Measurements from ENCODE around the gene PFDN6. TPM values are rescaled to one million over a fixed set of nuclear protein-coding genes. Genes with fewer than 3 reads are reported as not detected.

PFDN6 gene
- total RNA-seq, 1 donor from 2014 or later, result 52.9 TPM

DNA sequence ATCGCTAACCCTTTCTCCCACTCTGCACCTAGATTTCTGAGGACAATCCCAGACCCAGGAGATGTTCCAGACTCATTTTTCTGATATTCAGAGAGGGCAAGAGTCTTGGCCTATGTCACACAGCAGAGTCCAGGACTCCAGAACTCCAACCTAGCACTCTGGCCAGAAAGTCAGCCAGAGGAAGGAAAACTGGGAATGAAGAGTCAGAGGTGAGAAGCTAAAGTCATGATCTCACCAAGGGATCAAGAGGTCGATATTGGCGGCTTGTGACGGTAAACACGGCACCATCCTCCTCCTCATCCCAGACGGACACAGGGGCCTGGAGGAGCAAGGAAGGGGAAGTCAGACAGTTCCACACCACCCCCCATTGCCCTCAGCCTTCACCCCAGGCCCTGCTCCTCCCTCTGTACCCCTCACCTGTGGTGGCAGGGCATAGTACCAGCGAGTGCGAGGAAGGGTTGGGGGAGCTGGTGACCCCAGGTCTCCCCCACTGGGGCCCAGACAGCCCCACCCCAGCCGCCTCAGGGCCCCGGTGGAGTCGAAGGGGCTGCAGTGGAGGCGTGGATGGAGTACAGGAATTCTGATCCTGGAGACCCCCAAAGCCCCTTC is 7.5 kb downstream of the PFDN6 start:
- TF ChIP-seq CTCF (conservative IDR thresholded peaks at IDR 0.05), result no peak
- no peak for DNase-seq (ENCODE audit: extremely low spot score, unreplicated experiment)
- H3K27ac Mint-ChIP-seq, result peak overlapping the region; percentile 99
- peaks cover 12% of the 10 kb centered on the region for H3K4me1 Mint-ChIP-seq (ENCODE audit: unreplicated experiment)
- H3K4me3 Mint-ChIP-seq, result peak overlapping the region; percentile 99
- no peaks in the 10 kb centered on the region for H3K9me3 Mint-ChIP-seq
- H3K27me3 Mint-ChIP-seq, result peaks cover 3% of the 10 kb centered on the region
- H3K36me3 Mint-ChIP-seq, result peaks cover 8% of the 10 kb centered on the region

- Mint-ChIP-seq H3K4me1 (ENCODE audit: unreplicated experiment) (peaks cover 12% of the 10 kb centered on the region), H3K36me3 (peaks cover 8% of the 10 kb centered on the region), H3K27me3 (peaks cover 3% of the 10 kb centered on the region), H3K27ac (peak overlapping the region; percentile 99), H3K9me3 (no peaks in the 10 kb centered on the region), H3K4me3 (peak overlapping the region; percentile 99)
- TF ChIP-seq CTCF (conservative IDR thresholded peaks at IDR 0.05), result no peak
- no peak for DNase-seq (ENCODE audit: extremely low spot score, unreplicated experiment)
Observed at GRCh38 chr6:33297406-33297955, 8.1 kb downstream of the PFDN6 start.

GRCh38 chr6:33297956-33298772 is 8.8 kb downstream of the PFDN6 start:
- Mint-ChIP-seq H3K27me3 (peaks cover 3% of the 10 kb centered on the region), H3K9me3 (no peaks in the 10 kb centered on the region), H3K4me1 (ENCODE audit: unreplicated experiment) (peaks cover 12% of the 10 kb centered on the region), H3K4me3 (peak overlapping the region; percentile 99), H3K27ac (peak overlapping the region; percentile 99), H3K36me3 (peaks cover 8% of the 10 kb centered on the region)
- TF ChIP-seq CTCF (conservative IDR thresholded peaks at IDR 0.05), result peak; percentile 21
- DNase-seq (ENCODE audit: extremely low spot score, unreplicated experiment), result no peak

GRCh38 chr6:33298773-33299236 is 9.4 kb downstream of the PFDN6 start, which contains the start of gene RGL2:
Gene RGL2 (minus strand): TSS chr6:33298942. CDS start chr6:33298610, 332 bp downstream.
- Mint-ChIP-seq H3K27ac (peak within 1 kb of the TSS; percentile 99), H3K36me3 (peaks cover 11% of the 10 kb centered on the region), H3K27me3 (peaks cover 3% of the 10 kb centered on the region), H3K4me1 (ENCODE audit: unreplicated experiment) (peaks cover 12% of the 10 kb centered on the region), H3K4me3 (peak within 1 kb of the TSS; percentile 99), H3K9me3 (no peaks in the 10 kb centered on the region)
- TF ChIP-seq CTCF (conservative IDR thresholded peaks at IDR 0.05), result no peak
- no peak for DNase-seq (ENCODE audit: extremely low spot score, unreplicated experiment)

DNA sequence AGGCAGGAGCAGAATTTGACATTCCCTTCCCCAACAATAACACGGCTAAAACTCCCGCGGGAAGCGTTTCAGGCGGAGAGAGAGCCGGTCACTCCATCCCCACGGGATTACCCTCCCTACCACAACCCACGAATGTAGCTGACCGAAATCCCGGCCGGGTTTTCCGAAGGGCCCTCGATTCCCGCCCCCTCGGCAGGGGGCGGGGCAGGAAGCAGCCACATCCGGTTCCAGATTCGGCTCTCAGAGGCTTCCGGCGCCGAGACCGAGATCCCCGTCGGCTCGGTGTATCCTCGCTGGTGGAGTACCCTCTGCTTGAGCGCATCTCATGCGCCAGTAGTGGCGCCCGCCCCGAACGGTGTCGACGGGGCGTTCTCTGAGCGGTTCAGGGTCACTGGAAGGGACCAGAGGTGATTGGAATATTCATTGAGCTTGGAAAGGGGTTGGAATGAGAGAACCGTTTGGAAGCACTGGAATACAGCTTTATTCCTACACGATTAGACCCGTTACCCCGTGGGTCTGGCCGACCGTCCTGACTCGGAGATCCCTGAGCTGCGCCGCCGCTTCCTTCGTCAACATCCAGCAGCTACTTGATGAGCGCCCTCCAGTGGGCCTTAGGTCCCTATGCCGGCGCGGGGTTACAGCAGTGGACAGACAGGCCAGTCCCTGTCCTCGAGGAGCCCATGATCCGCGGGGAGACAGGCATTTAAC is 10.0 kb downstream of the PFDN6 start:
- no peaks in the 10 kb centered on the region for H3K9me3 Mint-ChIP-seq
- H3K27ac Mint-ChIP-seq, result peak overlapping the region; percentile 98
- peak; percentile 92 for DNase-seq (ENCODE audit: extremely low spot score, unreplicated experiment)
- H3K27me3 Mint-ChIP-seq, result peaks cover 3% of the 10 kb centered on the region
- peak overlapping the region; percentile 99 for H3K4me3 Mint-ChIP-seq
- TF ChIP-seq CTCF (conservative IDR thresholded peaks at IDR 0.05), result peak; percentile 85
- H3K4me1 Mint-ChIP-seq (ENCODE audit: unreplicated experiment), result peaks cover 9% of the 10 kb centered on the region
- H3K36me3 Mint-ChIP-seq, result peaks cover 12% of the 10 kb centered on the region

All from type B pancreatic cell (in vitro differentiated cells).